HuH-7.5 (cell line): ENCODE measurements around the gene MID1.

Source experiments
- DNase-seq: peaks from one replicate; pipeline ENCODE4 v3.0.0; 2011; ENCODE audit warnings: low spot score

Gene MID1

DNA sequence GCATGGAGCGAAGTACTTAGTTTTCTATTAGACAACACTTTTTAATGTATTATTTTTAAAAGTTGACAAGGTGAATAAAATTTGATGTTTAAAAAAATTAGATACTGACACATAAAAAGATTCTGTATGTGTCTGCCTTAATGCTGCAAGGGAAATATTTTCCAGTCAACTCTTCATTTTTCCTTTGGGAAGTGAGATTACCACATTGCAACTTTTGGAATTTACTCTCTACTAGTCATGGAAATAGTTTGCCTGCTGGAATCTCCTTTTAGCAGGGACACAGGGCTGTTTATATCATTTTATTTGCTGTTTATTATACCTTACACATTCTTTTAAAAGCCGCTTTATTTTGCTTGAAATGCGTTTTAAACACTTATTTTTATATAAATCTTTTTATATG, 135.1 kb downstream of the MID1 start:
- DNase-seq, result no peak

- DNase-seq, result no peak
Measured at GRCh38 chrX:10484683-10485247, 135.6 kb downstream of the MID1 start.

- no peak for DNase-seq
Measured at GRCh38 chrX:10483191-10483831, 137.1 kb downstream of the MID1 start.

GRCh38 chrX:10482708-10483107, 137.7 kb downstream of the MID1 start:
- no peak for DNase-seq

GRCh38 chrX:10482261-10482660, 138.1 kb downstream of the MID1 start:
- DNase-seq, result no peak

DNA sequence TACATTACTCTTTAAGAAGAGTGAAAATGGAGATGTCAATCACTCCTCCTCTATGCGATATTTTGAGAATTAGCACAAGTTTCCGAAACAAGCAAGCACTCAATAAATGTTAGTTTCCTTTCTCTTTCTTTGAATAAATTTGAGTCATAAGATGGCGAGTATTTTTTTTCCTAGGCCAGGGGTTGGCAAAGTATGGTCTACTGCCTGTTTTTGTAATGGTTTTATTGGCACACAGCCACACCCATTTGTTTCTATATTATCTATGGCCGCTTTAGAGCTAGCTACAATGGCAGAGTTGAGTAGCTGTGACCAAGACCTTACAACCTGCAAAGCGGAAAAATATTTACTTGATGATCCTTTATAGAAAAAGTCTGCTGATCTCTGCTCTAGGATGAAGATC, 139.5 kb downstream of the MID1 start:
- no peak for DNase-seq

DNA sequence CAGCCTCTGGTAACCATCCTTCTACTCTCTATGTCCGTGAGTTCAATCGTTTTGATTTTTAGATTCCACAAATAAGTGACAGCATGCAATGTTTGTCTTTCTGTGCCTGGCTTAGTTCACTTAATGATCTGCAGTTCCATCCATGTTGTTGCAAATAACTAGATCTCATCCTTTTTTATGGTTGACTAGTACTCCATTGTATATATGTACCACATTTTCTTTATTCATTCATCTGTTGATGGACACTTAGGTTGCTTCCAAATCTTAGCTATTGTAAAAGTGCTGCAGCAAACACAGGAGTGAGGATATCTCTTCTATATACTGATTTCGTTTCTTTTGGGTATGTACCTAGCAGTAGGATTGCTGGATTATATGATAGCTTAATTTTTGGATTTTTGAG, 140.9 kb downstream of the MID1 start:
- DNase-seq, result no peak

- DNase-seq, result no peak
Measured at GRCh38 chrX:10477525-10477924, 142.9 kb downstream of the MID1 start.

- DNase-seq, result no peak
Measured at GRCh38 chrX:10474913-10475568, 145.3 kb downstream of the MID1 start.

- DNase-seq, result no peak
Measured at GRCh38 chrX:10474510-10474909, 145.9 kb downstream of the MID1 start.

DNA sequence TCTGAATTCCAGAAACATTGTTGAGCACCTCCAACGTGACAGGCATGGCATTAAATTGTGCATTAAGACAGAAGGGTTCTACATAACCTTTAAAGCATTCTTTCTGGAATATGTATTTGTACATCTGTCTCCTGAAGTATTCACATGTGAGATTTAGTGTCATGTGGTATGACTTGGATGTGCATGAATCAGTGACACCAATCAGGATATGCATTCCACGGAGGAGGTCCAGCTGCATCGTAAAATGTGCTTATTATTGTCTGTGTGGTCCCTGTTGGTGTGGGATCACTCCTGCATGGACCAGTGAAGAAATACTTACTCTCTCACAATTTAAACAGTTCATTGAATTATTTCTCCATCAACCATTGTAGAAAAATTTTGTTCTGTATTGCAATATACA, 149.0 kb downstream of the MID1 start:
- DNase-seq, result no peak

GRCh38 chrX:10470009-10470408, 150.4 kb downstream of the MID1 start:
- no peak for DNase-seq

DNA sequence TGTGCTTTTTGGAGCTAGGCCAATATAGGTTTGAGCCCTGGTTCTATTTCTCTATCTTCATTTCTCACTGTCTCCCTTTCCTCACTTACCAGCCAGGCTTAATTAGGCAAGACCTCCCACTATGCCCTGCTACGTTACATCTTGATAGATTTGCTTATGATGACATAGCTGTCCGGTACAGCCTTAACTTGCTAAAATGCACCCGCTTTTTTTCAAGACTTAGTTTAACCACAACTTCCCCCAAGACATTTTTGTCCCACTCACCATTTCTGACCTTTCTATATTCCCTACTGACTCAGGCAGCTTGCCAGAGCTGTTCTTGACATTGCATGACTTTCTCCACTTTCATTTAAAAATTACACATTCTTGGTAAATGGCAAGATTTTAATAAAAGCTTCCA, 152.6 kb downstream of the MID1 start:
- DNase-seq, result no peak

GRCh38 chrX:10465254-10465653, 155.1 kb downstream of the MID1 start:
- no peak for DNase-seq

- no peak for DNase-seq
Measured at GRCh38 chrX:10457092-10457491, 163.3 kb downstream of the MID1 start.

DNA sequence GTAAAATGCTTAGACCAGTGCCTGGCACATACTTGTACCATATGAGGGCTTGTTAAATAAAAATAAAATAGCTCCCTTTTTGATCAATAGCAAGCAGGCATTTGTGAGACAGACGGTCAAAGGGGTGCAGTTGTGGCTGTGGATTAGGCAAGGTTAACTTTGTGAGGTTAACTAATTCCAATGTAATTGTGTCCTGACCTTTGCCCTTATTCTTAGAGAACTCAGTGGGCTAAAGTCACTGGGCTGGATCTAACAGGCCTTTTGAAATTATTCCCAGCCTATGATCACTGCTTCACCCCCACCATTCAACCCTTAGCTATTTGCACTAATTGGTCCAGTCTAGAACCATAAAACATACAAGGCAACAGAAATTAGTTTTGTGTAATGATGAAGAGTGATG, 166.4 kb downstream of the MID1 start:
- DNase-seq, result no peak

GRCh38 chrX:10450959-10451355, 169.4 kb downstream of the MID1 start:
- DNase-seq, result no peak

DNA sequence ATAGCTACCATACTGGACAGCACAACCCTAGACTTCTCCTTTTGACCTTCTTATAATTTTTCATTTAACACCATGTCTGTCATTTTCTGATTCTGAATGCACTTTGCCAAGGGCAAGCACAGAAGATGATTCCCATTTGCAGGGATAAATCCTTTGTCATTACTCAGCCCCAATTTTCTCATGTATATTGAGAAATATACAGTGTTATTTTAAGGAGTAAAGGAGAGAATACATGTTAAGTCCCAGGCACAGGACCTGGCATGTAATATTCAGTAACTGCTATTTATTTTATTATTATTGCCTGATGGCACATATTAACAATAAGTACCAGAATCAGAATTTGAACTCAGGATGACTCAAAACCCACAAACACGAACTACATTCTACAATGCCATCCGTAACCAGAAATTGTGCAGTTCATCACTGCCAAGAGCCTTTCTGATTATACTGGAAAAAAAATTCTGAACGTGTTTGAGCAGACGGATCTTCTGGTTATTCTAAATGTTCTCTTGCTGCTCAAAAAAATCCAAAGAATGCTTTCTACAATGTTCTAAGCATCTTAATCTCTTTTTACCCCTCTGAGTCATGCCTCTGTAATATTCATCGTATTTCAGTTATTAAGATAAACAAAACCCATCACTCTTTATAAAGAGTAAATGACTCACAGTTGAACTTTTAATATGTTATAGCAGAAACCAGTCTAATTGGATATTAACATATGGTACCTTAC, 170.0 kb downstream of the MID1 start:
- DNase-seq, result no peak

- DNase-seq, result no peak
Measured at GRCh38 chrX:10447564-10448214, 172.7 kb downstream of the MID1 start.

DNA sequence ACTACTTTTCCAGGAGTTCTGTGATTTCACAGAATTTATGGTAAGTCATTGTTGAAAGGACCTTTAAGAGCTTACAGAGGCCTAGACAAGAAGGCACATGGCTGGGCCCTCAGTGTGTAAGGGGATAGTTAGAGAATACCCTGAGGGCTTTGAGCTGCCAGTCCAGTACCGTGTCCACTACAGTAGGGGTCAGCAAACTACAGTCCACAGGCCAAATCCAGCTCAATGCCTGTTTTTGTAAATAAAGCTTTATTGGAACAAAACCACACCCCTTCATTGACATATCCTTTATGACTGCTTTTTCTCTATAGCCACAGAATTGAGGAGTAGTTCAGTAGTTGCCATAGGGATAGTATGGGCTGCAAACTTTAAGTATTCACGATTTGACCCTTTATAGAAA, 176.2 kb downstream of the MID1 start:
- DNase-seq, result no peak

GRCh38 chrX:10441464-10441863, 178.9 kb downstream of the MID1 start:
- no peak for DNase-seq

DNA sequence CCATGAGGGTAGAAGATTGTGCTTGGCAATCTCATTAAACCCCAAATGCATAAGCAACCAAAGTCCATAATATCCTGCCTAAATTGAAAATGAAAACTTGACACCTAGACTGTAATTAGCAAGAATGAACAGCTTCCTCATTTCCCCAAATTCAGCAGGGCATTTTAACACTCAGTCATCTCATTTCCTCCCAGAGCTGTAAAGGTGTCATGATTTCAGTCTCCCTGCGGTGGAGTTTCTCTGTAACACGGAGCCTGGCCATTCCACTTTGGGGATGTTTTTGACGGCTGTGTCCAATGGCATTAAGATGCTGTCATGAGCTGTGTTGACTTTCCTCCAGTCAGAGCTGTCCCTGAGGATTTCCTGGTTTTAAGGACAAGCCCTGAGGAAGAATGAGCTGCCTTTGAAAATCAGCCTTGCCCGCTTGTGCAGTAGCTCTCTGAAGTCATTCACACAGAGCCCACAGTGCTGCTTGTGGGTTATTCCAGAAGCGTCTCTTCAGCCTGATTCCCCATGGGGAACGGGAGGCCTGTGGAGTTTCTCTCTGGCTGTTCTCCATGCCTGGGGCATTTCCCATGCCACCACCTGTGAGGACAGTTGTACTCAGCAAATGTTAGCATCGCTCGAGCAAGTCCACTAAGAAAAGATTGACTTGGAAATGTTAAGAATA, 187.0 kb downstream of the MID1 start:
- DNase-seq, result no peak
